ENCODE data around the gene SUGP2. TPM values are rescaled to one million over a fixed set of nuclear protein-coding genes. Genes with fewer than 3 reads are reported as not detected.

SUGP2 gene
- polyA plus RNA-seq, 2 donors = 22.8 to 46.7 TPM

DNA sequence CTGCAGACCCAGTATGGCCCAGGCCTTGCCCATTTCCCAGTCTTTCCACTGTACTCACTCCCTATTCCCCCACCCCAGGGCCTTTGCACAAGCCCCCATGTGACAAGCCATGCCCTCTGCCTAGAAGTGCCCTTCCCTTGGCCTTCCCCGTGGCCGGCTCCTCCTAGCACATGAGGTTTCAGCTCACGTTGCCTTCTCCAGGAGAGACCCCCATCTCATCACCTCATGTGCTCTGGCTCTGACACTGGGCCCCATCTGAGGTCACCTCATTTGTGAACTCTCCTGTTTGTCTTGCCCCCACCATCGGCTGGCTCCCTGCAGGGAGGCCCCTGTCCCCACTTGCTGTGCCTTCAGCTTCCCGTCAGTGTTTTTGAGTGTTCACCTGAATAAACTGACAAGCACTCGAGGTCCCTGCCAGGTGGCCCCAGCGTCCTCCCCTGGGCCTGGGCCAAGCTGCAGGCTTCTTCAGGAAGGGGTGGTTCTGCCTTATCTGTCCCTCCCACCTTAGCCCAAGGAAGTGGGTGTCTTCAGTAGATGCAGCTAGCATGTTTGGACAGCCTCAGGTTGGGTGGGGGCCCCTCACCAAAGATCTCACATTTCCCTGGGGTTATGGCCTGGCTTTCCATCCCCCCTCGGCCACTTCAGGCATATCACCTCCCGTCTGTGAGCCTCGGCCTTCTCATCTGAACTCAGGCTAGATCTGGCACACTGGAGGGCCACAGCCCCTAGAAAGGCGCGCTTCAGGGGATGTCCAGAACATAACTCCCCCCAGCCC is 26.7 kb upstream of the SUGP2 start:
- Histone ChIP-seq H3K27me3 (ENCODE audit: control insufficient read depth in 1 of 2, insufficient read depth in 2 of 2, low read length in 2 of 2) (no peaks in the 10 kb centered on the region), H3K27ac (ENCODE audit: low read depth in 2 of 2, low read length in 1 of 2) (no peak overlapping the region), H3K9me3 (ENCODE audit: control insufficient read depth in 2 of 2, insufficient read depth in 1 of 2, low read depth in 1 of 2, low read length in 1 of 2) (no peaks in the 10 kb centered on the region), H3K36me3 (ENCODE audit: control insufficient read depth in 2 of 2, insufficient read depth in 2 of 2, low read length in 1 of 2) (peaks cover 9 to 32% of the 10 kb centered on the region in 2 donors), H3K4me1 (ENCODE audit: control insufficient read depth in 2 of 2, insufficient read depth in 2 of 2, low read length in 1 of 2) (peaks cover 2 to 5% of the 10 kb centered on the region in 2 donors), H3K4me3 (ENCODE audit: low read depth in 1 of 2, low read length in 2 of 2) (no peak overlapping the region)
- WGBS, 2 donors = 83 to 84% methylated on average over 12 of the region's 12 CpGs

DNA sequence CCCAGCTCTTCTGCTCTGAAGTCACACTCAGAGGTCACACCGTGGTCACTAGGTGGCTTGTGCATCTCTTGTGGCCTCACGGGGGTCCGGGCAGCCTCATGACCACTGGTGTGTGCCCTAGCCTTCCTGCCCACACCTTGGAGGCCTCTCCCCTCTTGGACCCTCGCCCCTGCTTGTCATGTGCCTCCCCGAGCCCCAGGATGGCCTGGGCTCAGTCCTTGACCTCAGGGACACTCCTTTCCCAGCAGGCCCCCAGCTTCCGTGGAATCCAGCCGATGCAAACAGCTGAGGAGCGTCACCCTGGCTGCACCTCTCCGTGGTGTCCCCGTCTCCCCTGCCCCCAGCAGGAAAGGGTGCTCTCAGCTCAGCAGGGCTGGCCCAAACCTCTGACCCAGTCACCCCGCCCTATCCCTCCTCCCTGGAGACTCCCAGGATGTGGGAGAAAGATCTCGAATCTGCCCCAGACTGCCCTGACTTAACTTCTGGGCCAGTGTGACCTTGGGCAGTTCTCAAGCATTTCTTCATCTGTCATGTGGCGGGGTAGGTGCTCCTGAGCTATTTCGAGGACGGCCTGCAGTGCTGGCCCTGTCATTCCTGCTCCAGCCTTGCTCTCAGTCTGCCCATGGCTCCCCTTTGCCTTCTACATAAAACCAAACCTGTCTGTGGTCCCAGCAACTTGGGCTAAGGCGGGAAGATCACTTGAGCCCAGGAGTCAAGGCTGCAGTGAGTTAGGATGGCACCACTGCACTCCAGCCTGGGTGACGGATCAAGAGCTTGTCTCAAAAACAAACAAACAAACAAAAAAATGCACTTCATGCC is 25.9 kb upstream of the SUGP2 start:
- 84% methylated on average over 17 of the region's 17 CpGs for WGBS, 2 donors
- Histone ChIP-seq H3K4me3 (ENCODE audit: low read depth in 1 of 2, low read length in 2 of 2) (no peak overlapping the region), H3K36me3 (ENCODE audit: control insufficient read depth in 2 of 2, insufficient read depth in 2 of 2, low read length in 1 of 2) (peaks cover 16 to 40% of the 10 kb centered on the region in 2 donors), H3K27me3 (ENCODE audit: control insufficient read depth in 1 of 2, insufficient read depth in 2 of 2, low read length in 2 of 2) (no peaks in the 10 kb centered on the region), H3K4me1 (ENCODE audit: control insufficient read depth in 2 of 2, insufficient read depth in 2 of 2, low read length in 1 of 2) (no peaks in the 10 kb centered on the region), H3K9me3 (ENCODE audit: control insufficient read depth in 2 of 2, insufficient read depth in 1 of 2, low read depth in 1 of 2, low read length in 1 of 2) (no peaks in the 10 kb centered on the region), H3K27ac (ENCODE audit: low read depth in 2 of 2, low read length in 1 of 2) (no peak overlapping the region)

DNA sequence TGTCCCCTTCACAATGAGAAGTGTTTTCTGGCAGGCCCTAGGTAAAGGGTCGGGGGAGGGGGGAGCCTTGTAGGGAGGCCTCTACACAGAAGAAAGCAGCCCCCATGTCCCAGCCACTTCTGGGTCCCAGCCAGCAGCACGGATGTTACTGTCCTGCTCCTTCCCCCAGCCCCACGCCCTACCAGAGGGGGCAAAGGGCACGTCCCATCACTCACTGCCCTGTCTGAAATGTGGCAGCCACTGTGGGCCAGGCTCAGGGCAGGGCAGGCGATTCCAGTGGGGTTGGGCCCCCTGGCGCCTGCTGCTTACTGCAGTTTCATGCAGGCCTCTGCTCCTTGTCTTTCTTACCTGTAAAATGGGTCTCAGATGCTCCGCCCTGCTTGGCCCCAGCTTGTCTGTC is 24.4 kb upstream of the SUGP2 start:
- H3K27me3 ChIP-seq (ENCODE audit: control insufficient read depth in 1 of 2, insufficient read depth in 2 of 2, low read length in 2 of 2) = no peaks in the 10 kb centered on the region
- no peak overlapping the region for H3K4me3 ChIP-seq (ENCODE audit: low read depth in 1 of 2, low read length in 2 of 2)
- WGBS, 2 donors = 82% methylated on average over 7 of the region's 7 CpGs
- no peak overlapping the region for H3K27ac ChIP-seq (ENCODE audit: low read depth in 2 of 2, low read length in 1 of 2)
- H3K9me3 ChIP-seq (ENCODE audit: control insufficient read depth in 2 of 2, insufficient read depth in 1 of 2, low read depth in 1 of 2, low read length in 1 of 2) = no peaks in the 10 kb centered on the region
- peaks cover 18 to 46% of the 10 kb centered on the region in 2 donors for H3K36me3 ChIP-seq (ENCODE audit: control insufficient read depth in 2 of 2, insufficient read depth in 2 of 2, low read length in 1 of 2)
- no peaks in the 10 kb centered on the region for H3K4me1 ChIP-seq (ENCODE audit: control insufficient read depth in 2 of 2, insufficient read depth in 2 of 2, low read length in 1 of 2)

DNA sequence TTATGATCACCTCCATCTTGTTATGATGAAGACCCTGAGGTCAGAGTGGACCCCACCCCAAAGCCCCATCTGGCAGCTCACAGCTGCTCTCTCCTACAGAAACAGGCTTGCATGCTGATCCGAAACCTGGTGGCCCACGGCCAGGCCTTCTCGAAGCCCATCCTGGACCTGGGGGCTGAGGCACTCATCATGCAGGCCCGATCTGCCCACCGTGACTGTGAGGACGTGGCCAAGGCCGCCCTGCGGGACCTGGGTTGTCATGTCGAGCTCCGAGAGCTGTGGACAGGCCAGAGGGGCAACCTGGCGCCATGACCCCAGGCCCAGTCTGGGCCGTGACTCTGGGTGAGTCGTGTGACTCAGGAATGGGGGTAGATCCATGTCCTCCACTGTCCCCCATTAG is 24.0 kb upstream of the SUGP2 start:
- WGBS, 2 donors = 90 to 92% methylated on average over 13 of the region's 13 CpGs
- Histone ChIP-seq H3K27me3 (ENCODE audit: control insufficient read depth in 1 of 2, insufficient read depth in 2 of 2, low read length in 2 of 2) (no peaks in the 10 kb centered on the region), H3K36me3 (ENCODE audit: control insufficient read depth in 2 of 2, insufficient read depth in 2 of 2, low read length in 1 of 2) (peaks cover 18 to 50% of the 10 kb centered on the region in 2 donors)

DNA sequence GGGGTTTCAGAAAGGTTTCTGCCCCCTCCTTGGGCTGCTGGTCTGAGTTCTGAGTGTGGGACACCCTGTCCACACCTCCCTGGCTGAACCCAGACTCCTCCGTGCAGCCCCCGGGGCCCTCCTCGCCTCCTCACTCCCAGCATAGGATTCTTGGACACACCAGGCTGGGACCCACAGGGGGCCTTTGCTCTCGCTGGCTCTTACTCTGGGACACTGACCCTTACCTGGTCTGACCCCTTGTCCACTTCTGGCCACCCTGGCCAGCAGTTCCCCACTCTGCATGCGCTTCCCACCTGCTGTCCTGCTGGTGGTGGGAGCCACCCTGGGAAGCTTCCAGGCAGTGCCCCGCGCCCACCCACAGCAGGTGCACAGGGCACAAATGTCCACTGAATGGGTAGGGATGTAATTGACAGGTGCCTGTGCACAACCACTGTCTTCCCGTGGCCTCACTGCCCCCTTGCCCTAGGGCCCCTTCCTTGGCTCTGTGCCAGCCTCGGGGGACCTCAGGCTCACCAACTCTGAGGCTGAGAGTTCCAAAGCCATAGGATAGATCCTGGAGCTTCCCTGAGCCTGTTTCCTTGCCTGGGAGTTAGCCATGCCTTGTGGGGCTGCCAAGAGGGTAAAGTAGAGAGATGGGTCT is 23.4 kb upstream of the SUGP2 start:
- Histone ChIP-seq H3K4me3 (ENCODE audit: low read depth in 1 of 2, low read length in 2 of 2) (no peak overlapping the region), H3K27ac (ENCODE audit: low read depth in 2 of 2, low read length in 1 of 2) (no peak overlapping the region), H3K27me3 (ENCODE audit: control insufficient read depth in 1 of 2, insufficient read depth in 2 of 2, low read length in 2 of 2) (no peaks in the 10 kb centered on the region), H3K9me3 (ENCODE audit: control insufficient read depth in 2 of 2, insufficient read depth in 1 of 2, low read depth in 1 of 2, low read length in 1 of 2) (no peaks in the 10 kb centered on the region), H3K4me1 (ENCODE audit: control insufficient read depth in 2 of 2, insufficient read depth in 2 of 2, low read length in 1 of 2) (no peaks in the 10 kb centered on the region), H3K36me3 (ENCODE audit: control insufficient read depth in 2 of 2, insufficient read depth in 2 of 2, low read length in 1 of 2) (peaks cover 18 to 56% of the 10 kb centered on the region in 2 donors)
- WGBS, 2 donors = 80 to 81% methylated on average over 9 of the region's 9 CpGs

More for the DNA sequence above, 24.0 kb upstream of the SUGP2 start:
- Histone ChIP-seq H3K4me3 (ENCODE audit: low read depth in 1 of 2, low read length in 2 of 2) (no peak overlapping the region), H3K9me3 (ENCODE audit: control insufficient read depth in 2 of 2, insufficient read depth in 1 of 2, low read depth in 1 of 2, low read length in 1 of 2) (no peaks in the 10 kb centered on the region), H3K27ac (ENCODE audit: low read depth in 2 of 2, low read length in 1 of 2) (no peak overlapping the region), H3K4me1 (ENCODE audit: control insufficient read depth in 2 of 2, insufficient read depth in 2 of 2, low read length in 1 of 2) (no peaks in the 10 kb centered on the region)

DNA sequence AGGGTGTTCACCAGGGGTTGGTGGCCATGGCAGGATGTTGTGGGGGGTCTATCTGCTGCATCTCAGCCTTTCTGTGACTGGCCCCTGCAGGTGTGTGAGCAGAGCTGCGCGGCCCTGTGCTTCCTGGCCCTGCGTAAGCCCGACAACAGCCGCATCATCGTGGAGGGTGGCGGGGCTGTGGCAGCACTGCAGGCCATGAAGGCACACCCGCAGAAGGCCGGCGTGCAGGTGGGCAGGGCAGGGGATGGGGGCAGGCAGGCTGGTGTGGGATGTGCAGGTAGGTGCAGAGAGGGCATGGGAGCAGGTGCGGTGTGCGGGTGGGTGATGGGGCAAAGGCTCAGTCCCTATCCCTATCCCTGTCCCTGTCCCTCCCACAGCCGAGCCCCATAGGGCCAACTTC is 22.4 kb upstream of the SUGP2 start:
- no peak overlapping the region for H3K4me3 ChIP-seq (ENCODE audit: low read depth in 1 of 2, low read length in 2 of 2)
- H3K27ac ChIP-seq (ENCODE audit: low read depth in 2 of 2, low read length in 1 of 2) = no peak overlapping the region
- H3K9me3 ChIP-seq (ENCODE audit: control insufficient read depth in 2 of 2, insufficient read depth in 1 of 2, low read depth in 1 of 2, low read length in 1 of 2) = no peaks in the 10 kb centered on the region
- no peaks in the 10 kb centered on the region for H3K27me3 ChIP-seq (ENCODE audit: control insufficient read depth in 1 of 2, insufficient read depth in 2 of 2, low read length in 2 of 2)
- H3K4me1 ChIP-seq (ENCODE audit: control insufficient read depth in 2 of 2, insufficient read depth in 2 of 2, low read length in 1 of 2) = no peaks in the 10 kb centered on the region
- peaks cover 18 to 60% of the 10 kb centered on the region in 2 donors for H3K36me3 ChIP-seq (ENCODE audit: control insufficient read depth in 2 of 2, insufficient read depth in 2 of 2, low read length in 1 of 2)
- WGBS, 2 donors = 94% methylated on average over 12 to 13 of the region's 13 CpGs

DNA sequence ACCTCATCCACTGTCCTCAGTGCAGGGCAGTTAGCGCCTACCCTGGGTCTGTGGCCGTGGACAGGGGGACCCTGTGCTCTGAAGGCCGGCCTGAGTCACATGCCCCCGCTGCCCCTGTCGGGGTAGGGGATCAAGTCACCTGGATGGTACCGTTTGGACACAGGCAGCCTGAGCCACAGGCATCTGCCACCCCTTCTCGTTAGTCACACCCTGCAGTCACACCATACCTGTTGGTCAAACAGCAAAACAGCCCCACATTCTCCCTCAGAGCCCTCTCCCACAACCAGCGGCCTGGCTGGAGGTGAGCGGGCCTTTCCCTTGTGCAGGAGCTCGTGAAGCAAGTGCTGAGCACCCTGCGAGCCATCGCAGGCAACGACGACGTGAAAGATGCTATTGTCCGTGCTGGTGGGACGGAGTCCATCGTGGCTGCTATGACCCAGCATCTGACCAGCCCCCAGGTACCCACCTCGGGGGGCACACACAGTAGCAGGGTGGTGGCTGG is 21.7 kb upstream of the SUGP2 start:
- 95% methylated on average over 19 of the region's 19 CpGs for WGBS, 2 donors
- no peak overlapping the region for H3K27ac ChIP-seq (ENCODE audit: low read depth in 2 of 2, low read length in 1 of 2)
- H3K4me1 ChIP-seq (ENCODE audit: control insufficient read depth in 2 of 2, insufficient read depth in 2 of 2, low read length in 1 of 2) = no peaks in the 10 kb centered on the region
- no peaks in the 10 kb centered on the region for H3K9me3 ChIP-seq (ENCODE audit: control insufficient read depth in 2 of 2, insufficient read depth in 1 of 2, low read depth in 1 of 2, low read length in 1 of 2)
- no peaks in the 10 kb centered on the region for H3K27me3 ChIP-seq (ENCODE audit: control insufficient read depth in 1 of 2, insufficient read depth in 2 of 2, low read length in 2 of 2)
- H3K36me3 ChIP-seq (ENCODE audit: control insufficient read depth in 2 of 2, insufficient read depth in 2 of 2, low read length in 1 of 2) = peaks cover 18 to 60% of the 10 kb centered on the region in 2 donors
- H3K4me3 ChIP-seq (ENCODE audit: low read depth in 1 of 2, low read length in 2 of 2) = no peak overlapping the region

DNA sequence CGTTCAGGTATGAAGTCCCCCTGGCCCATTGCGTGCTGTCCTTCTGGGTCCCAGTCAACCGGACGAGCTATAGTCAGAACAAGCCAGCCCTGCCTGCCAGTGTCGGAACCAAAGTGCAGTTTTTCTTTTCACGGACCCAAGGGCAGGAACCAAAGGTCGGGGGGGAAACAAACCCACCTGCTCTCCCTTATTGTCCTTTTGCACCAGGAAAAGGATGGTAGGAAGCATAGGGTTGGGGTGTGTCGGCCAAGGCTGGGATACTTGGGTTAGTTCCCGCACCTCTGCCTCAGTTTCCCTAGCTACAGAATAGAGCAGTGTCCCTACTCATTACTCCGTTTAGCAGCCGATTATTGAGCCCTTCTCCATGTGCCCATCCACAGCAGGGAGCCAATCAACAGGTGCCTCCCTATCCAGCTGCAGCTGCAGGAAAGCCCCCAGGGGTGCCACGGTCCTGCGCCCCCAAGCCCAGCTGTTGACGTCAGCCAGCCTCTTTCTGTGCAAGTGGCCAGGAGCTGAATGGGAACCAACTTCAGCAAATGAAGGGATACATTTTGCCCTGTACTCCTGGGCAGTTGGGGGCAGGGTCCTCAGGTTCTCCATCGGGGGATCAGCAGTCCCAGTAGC is 21.1 kb upstream of the SUGP2 start:
- Histone ChIP-seq H3K9me3 (ENCODE audit: control insufficient read depth in 2 of 2, insufficient read depth in 1 of 2, low read depth in 1 of 2, low read length in 1 of 2) (no peaks in the 10 kb centered on the region), H3K36me3 (ENCODE audit: control insufficient read depth in 2 of 2, insufficient read depth in 2 of 2, low read length in 1 of 2) (peaks cover 18 to 59% of the 10 kb centered on the region in 2 donors), H3K27me3 (ENCODE audit: control insufficient read depth in 1 of 2, insufficient read depth in 2 of 2, low read length in 2 of 2) (no peaks in the 10 kb centered on the region), H3K4me1 (ENCODE audit: control insufficient read depth in 2 of 2, insufficient read depth in 2 of 2, low read length in 1 of 2) (no peaks in the 10 kb centered on the region), H3K4me3 (ENCODE audit: low read depth in 1 of 2, low read length in 2 of 2) (no peak overlapping the region), H3K27ac (ENCODE audit: low read depth in 2 of 2, low read length in 1 of 2) (no peak overlapping the region)
- WGBS, 2 donors = 95 to 96% methylated on average over 15 of the region's 15 CpGs

Measured in esophagus (tissue), 2 donors.